WTC11 (cell line): ENCODE data around the gene PRR14. TPM values are rescaled to one million over a fixed set of nuclear protein-coding genes. Genes with fewer than 3 reads are reported as not detected.

ENCODE experiments used
- CREM ChIP-seq: sonication (generic); formaldehyde crosslinking; IDR thresholded peaks from 2 replicates; pipeline ENCODE4 v1.8.1; 2022; ENCODE audit warnings: mild to moderate bottlenecking, missing genetic modification reagents, moderate library complexity
- ELF4 ChIP-seq: sonication (generic); formaldehyde crosslinking; IDR thresholded peaks from 2 replicates; pipeline ENCODE4 v1.8.1; 2022; ENCODE audit warnings: low read depth, mild to moderate bottlenecking, moderate library complexity, missing genetic modification reagents
- FOXK1 ChIP-seq: sonication (generic); formaldehyde crosslinking; IDR thresholded peaks from 2 replicates; pipeline ENCODE4 v1.8.0; 2022; ENCODE audit warnings: mild to moderate bottlenecking, moderate library complexity, missing genetic modification reagents
- FOXP1 ChIP-seq: sonication (generic); formaldehyde crosslinking; IDR thresholded peaks from 2 replicates; pipeline ENCODE4 v1.8.0; 2022; ENCODE audit warnings: missing genetic modification reagents, mild to moderate bottlenecking, moderate library complexity, borderline replicate concordance
- IRF2 ChIP-seq: sonication (generic); formaldehyde crosslinking; IDR thresholded peaks from 2 replicates; pipeline ENCODE4 v1.8.0; 2022; ENCODE audit warnings: low read depth, missing genetic modification reagents, borderline replicate concordance
- JAZF1 ChIP-seq: fragments of 250-450 bp; sonication (Bioruptor Pico); IDR thresholded peaks from 2 replicates; pipeline ENCODE4 v1.9.0; 2021; ENCODE audit warnings: moderate library complexity, mild to moderate bottlenecking, inconsistent platforms
- MXD4 ChIP-seq: fragments of 250-450 bp; sonication (Bioruptor Pico); IDR thresholded peaks from 2 replicates; pipeline ENCODE4 v1.8.0; 2021; ENCODE audit warnings: mild to moderate bottlenecking, moderate library complexity, borderline replicate concordance
- MYBL2 ChIP-seq: sonication (generic); formaldehyde crosslinking; IDR thresholded peaks from 2 replicates; pipeline ENCODE4 v1.8.1; 2023; ENCODE audit warnings: mild to moderate bottlenecking, moderate library complexity, missing genetic modification reagents
- NFE2L1 ChIP-seq: sonication (generic); formaldehyde crosslinking; IDR thresholded peaks from 2 replicates; pipeline ENCODE4 v1.8.1; 2023; ENCODE audit warnings: missing genetic modification reagents
- NR3C1 ChIP-seq: sonication (generic); formaldehyde crosslinking; conservative IDR thresholded peaks from 2 replicates; pipeline ENCODE4 v1.8.1; 2023; ENCODE audit warnings: low read depth, mild to moderate bottlenecking, missing genetic modification reagents
- PRRX2 ChIP-seq: fragments of 250-450 bp; sonication (Bioruptor Pico); IDR thresholded peaks from 2 replicates; pipeline ENCODE4 v1.8.0; 2021; ENCODE audit warnings: mild to moderate bottlenecking
- RELA ChIP-seq: sonication (generic); formaldehyde crosslinking; IDR thresholded peaks from 2 replicates; pipeline ENCODE4 v1.8.1; 2022; ENCODE audit warnings: missing genetic modification reagents, mild to moderate bottlenecking, borderline replicate concordance
- SOX15 ChIP-seq: fragments of 250-450 bp; sonication (Bioruptor Pico); IDR thresholded peaks from 2 replicates; pipeline ENCODE4 v1.9.0; 2021; ENCODE audit warnings: mild to moderate bottlenecking
- TEAD1 ChIP-seq: sonication (generic); formaldehyde crosslinking; IDR thresholded peaks from 2 replicates; pipeline ENCODE4 v1.8.0; 2022; ENCODE audit warnings: mild to moderate bottlenecking, missing genetic modification reagents
- TEAD4 ChIP-seq: sonication (generic); formaldehyde crosslinking; IDR thresholded peaks from 2 replicates; pipeline ENCODE4 v1.8.0; 2022; ENCODE audit warnings: mild to moderate bottlenecking, missing genetic modification reagents
- ZNF121 ChIP-seq: sonication (generic); formaldehyde crosslinking; IDR thresholded peaks from 2 replicates; pipeline ENCODE4 v1.8.0; 2023; ENCODE audit warnings: missing genetic modification reagents
- ZNF219 ChIP-seq: sonication (generic); formaldehyde crosslinking; IDR thresholded peaks from 2 replicates; pipeline ENCODE4 v1.8.0; 2023; ENCODE audit warnings: missing genetic modification reagents, mild to moderate bottlenecking, borderline replicate concordance
- ZNF671 ChIP-seq: fragments of 250-450 bp; sonication (Bioruptor Pico); IDR thresholded peaks from 2 replicates; pipeline ENCODE4 v1.8.0; 2021; ENCODE audit warnings: mild to moderate bottlenecking
- total RNA-seq: library from RNA; stranded (reverse); gene quantifications from 3 replicates; pipeline ENCODE4 v1.2.3, GENCODE V29; 2021
- TF ChIP-seq, protein P1 (sequence below): sonication (generic); formaldehyde crosslinking; conservative IDR thresholded peaks from 2 replicates; pipeline ENCODE4 v1.8.1; 2022; ENCODE audit warnings: mild to moderate bottlenecking, missing genetic modification reagents
- TF ChIP-seq, protein P2 (sequence below): sonication (generic); formaldehyde crosslinking; IDR thresholded peaks from 2 replicates; pipeline ENCODE4 v1.8.0; 2022; ENCODE audit warnings: mild to moderate bottlenecking, missing genetic modification reagents
- TF ChIP-seq, protein P3 (sequence below): sonication (generic); formaldehyde crosslinking; IDR thresholded peaks from 2 replicates; pipeline ENCODE4 v1.8.1; 2022; ENCODE audit warnings: low read depth, mild to moderate bottlenecking, moderate library complexity, missing genetic modification reagents, borderline replicate concordance
- TF ChIP-seq, protein P4 (sequence below): sonication (generic); formaldehyde crosslinking; IDR thresholded peaks from 2 replicates; pipeline ENCODE4 v1.8.1; 2022; ENCODE audit warnings: low read depth, missing genetic modification reagents, borderline replicate concordance
- TF ChIP-seq, protein P5 (sequence below): fragments of 250-450 bp; sonication (Bioruptor Pico); IDR thresholded peaks from 2 replicates; pipeline ENCODE4 v1.8.0; 2021; ENCODE audit warnings: mild to moderate bottlenecking
- TF ChIP-seq, protein P6 (sequence below): fragments of 250-450 bp; sonication (Bioruptor Pico); conservative IDR thresholded peaks from 2 replicates; pipeline ENCODE4 v1.9.0; 2021; ENCODE audit warnings: mild to moderate bottlenecking
- TF ChIP-seq, protein P7 (sequence below): sonication (generic); formaldehyde crosslinking; IDR thresholded peaks from 2 replicates; pipeline ENCODE4 v1.8.0; 2023; ENCODE audit warnings: missing genetic modification reagents
- TF ChIP-seq, protein P8 (sequence below): sonication (generic); formaldehyde crosslinking; IDR thresholded peaks from 2 replicates; pipeline ENCODE4 v1.8.1; 2023; ENCODE audit warnings: mild to moderate bottlenecking, missing genetic modification reagents, moderate library complexity
- TF ChIP-seq, protein P9 (sequence below): sonication (generic); formaldehyde crosslinking; IDR thresholded peaks from 2 replicates; pipeline ENCODE4 v1.8.1; 2022; ENCODE audit warnings: missing genetic modification reagents, borderline replicate concordance
- TF ChIP-seq, protein P10 (sequence below): sonication (generic); formaldehyde crosslinking; IDR thresholded peaks from 2 replicates; pipeline ENCODE4 v1.8.1; 2022; ENCODE audit warnings: mild to moderate bottlenecking, missing genetic modification reagents, moderate library complexity, borderline replicate concordance

Gene PRR14
- total RNA-seq, 1 experiment from 2014 or later: 21.9 TPM

DNA sequence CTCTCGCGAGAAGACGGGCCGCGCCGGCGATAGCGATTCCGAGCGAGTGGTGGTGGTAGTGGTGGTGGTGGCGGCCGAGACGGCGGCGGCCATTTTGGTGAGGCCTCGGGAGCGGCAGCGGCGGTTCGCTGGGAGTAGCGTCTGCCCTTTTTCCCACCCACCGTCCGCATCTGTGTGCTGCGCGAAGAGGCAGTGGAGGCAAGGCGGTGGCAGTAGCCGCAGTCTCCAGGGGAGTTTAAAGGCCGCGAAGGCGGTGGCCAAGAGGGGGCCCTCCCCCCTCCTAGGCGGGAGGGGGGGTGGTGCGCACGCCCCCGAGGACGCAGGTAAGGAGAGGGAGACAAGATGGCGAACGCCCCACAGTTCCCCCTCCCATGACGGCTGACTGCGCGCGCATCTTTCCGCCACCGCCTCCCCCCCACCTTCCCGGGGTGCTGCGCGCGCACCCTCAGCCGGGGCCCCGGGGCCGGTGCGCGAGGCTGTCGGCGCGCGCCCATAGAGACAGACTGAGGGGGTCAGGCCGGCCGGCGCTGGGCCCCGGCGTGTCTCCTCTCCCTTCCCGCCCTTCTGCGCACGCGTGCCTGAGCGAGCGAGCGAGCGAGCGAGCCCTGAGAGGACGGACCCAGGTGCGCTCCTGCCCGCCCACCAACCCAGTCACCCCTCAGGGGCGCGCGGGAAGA is 47.5 kb downstream of the PRR14 start (continued):
- TF ChIP-seq, protein P1, sequence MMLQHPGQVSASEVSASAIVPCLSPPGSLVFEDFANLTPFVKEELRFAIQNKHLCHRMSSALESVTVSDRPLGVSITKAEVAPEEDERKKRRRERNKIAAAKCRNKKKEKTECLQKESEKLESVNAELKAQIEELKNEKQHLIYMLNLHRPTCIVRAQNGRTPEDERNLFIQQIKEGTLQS (CRISPR knock-in tag): no peak
- TF ChIP-seq, protein P2, sequence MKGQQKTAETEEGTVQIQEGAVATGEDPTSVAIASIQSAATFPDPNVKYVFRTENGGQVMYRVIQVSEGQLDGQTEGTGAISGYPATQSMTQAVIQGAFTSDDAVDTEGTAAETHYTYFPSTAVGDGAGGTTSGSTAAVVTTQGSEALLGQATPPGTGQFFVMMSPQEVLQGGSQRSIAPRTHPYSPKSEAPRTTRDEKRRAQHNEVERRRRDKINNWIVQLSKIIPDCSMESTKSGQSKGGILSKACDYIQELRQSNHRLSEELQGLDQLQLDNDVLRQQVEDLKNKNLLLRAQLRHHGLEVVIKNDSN (CRISPR knock-in tag): no peak
- TF ChIP-seq NR3C1 (CRISPR knock-in tag) (no peak), TEAD1 (CRISPR knock-in tag) (0 out of 2 replicates have a peak, but pooled peaks have one; percentile 15), ELF4 (CRISPR knock-in tag) (no peak), RELA (CRISPR knock-in tag) (no peak), FOXP1 (CRISPR knock-in tag) (no peak), ZNF219 (CRISPR knock-in tag) (no peak), JAZF1 (CRISPR knock-in tag) (no peak), NFE2L1 (no peak), FOXK1 (CRISPR knock-in tag) (peak; percentile 87), SOX15 (no peak), TEAD4 (CRISPR knock-in tag) (no peak), MYBL2 (peak; percentile 63), MXD4 (CRISPR knock-in tag) (no peak), CREM (CRISPR knock-in tag) (peak; percentile 66; the same call in 1 of the 2 replicates), IRF2 (CRISPR knock-in tag) (no peak), PRRX2 (CRISPR knock-in tag) (no peak; the same call in 1 of the 2 replicates), ZNF121 (CRISPR knock-in tag) (no peak), ZNF671 (CRISPR knock-in tag) (no peak)
- TF ChIP-seq, protein P3, sequence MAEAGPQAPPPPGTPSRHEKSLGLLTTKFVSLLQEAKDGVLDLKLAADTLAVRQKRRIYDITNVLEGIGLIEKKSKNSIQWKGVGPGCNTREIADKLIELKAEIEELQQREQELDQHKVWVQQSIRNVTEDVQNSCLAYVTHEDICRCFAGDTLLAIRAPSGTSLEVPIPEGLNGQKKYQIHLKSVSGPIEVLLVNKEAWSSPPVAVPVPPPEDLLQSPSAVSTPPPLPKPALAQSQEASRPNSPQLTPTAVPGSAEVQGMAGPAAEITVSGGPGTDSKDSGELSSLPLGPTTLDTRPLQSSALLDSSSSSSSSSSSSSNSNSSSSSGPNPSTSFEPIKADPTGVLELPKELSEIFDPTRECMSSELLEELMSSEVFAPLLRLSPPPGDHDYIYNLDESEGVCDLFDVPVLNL: no peak
- TF ChIP-seq, protein P4, sequence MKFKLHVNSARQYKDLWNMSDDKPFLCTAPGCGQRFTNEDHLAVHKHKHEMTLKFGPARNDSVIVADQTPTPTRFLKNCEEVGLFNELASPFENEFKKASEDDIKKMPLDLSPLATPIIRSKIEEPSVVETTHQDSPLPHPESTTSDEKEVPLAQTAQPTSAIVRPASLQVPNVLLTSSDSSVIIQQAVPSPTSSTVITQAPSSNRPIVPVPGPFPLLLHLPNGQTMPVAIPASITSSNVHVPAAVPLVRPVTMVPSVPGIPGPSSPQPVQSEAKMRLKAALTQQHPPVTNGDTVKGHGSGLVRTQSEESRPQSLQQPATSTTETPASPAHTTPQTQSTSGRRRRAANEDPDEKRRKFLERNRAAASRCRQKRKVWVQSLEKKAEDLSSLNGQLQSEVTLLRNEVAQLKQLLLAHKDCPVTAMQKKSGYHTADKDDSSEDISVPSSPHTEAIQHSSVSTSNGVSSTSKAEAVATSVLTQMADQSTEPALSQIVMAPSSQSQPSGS: no peak
- TF ChIP-seq, protein P5, sequence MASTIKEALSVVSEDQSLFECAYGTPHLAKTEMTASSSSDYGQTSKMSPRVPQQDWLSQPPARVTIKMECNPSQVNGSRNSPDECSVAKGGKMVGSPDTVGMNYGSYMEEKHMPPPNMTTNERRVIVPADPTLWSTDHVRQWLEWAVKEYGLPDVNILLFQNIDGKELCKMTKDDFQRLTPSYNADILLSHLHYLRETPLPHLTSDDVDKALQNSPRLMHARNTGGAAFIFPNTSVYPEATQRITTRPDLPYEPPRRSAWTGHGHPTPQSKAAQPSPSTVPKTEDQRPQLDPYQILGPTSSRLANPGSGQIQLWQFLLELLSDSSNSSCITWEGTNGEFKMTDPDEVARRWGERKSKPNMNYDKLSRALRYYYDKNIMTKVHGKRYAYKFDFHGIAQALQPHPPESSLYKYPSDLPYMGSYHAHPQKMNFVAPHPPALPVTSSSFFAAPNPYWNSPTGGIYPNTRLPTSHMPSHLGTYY (CRISPR knock-in tag): no peak
- TF ChIP-seq, protein P6, sequence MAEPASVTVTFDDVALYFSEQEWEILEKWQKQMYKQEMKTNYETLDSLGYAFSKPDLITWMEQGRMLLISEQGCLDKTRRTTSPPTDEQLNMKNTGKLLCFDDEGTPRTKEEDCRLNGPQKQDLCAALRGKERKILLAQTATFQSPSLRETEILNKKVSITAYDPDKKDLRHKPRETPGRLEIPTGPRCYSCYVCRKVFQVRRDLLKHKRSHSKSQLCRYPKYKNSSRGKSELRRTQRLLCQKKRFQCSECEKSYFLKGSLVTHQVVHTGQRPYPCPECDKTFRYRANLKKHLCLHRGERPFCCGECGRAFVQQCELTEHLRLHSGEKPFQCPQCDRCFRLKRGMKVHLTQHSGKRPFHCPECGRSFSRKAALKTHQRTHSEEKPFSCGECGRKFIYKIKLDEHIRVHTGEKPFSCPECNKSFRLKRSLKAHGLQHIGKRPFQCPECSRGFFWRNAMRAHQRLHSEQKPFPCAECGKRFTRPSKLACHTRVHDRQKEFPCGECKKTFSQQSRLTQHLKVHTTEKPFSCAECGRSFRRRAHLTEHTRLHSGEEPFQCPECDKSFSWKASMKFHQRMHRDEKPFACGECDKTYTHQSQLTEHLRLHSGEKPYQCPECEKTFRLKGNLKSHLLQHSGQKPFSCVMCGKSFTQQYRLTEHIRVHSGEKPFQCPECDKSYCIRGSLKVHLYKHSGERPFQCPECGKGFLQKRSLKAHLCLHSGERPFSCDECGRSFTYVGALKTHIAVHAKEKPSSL (CRISPR knock-in tag): no peak
- TF ChIP-seq, protein P7, sequence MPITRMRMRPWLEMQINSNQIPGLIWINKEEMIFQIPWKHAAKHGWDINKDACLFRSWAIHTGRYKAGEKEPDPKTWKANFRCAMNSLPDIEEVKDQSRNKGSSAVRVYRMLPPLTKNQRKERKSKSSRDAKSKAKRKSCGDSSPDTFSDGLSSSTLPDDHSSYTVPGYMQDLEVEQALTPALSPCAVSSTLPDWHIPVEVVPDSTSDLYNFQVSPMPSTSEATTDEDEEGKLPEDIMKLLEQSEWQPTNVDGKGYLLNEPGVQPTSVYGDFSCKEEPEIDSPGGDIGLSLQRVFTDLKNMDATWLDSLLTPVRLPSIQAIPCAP (CRISPR knock-in tag): 0 out of 2 replicates have a peak, but pooled peaks have one; percentile 21
- TF ChIP-seq, protein P8, sequence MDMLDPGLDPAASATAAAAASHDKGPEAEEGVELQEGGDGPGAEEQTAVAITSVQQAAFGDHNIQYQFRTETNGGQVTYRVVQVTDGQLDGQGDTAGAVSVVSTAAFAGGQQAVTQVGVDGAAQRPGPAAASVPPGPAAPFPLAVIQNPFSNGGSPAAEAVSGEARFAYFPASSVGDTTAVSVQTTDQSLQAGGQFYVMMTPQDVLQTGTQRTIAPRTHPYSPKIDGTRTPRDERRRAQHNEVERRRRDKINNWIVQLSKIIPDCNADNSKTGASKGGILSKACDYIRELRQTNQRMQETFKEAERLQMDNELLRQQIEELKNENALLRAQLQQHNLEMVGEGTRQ: peak; percentile 31; the same call in 1 of the 2 replicates
- TF ChIP-seq, protein P9, sequence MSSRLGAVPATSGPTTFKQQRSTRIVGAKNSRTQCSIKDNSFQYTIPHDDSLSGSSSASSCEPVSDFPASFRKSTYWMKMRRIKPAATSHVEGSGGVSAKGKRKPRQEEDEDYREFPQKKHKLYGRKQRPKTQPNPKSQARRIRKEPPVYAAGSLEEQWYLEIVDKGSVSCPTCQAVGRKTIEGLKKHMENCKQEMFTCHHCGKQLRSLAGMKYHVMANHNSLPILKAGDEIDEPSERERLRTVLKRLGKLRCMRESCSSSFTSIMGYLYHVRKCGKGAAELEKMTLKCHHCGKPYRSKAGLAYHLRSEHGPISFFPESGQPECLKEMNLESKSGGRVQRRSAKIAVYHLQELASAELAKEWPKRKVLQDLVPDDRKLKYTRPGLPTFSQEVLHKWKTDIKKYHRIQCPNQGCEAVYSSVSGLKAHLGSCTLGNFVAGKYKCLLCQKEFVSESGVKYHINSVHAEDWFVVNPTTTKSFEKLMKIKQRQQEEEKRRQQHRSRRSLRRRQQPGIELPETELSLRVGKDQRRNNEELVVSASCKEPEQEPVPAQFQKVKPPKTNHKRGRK: no peak
- TF ChIP-seq, protein P10, sequence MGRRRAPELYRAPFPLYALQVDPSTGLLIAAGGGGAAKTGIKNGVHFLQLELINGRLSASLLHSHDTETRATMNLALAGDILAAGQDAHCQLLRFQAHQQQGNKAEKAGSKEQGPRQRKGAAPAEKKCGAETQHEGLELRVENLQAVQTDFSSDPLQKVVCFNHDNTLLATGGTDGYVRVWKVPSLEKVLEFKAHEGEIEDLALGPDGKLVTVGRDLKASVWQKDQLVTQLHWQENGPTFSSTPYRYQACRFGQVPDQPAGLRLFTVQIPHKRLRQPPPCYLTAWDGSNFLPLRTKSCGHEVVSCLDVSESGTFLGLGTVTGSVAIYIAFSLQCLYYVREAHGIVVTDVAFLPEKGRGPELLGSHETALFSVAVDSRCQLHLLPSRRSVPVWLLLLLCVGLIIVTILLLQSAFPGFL (CRISPR knock-in tag): no peak
